ENCODE measurements around the gene ARID4B.
"Not testable (repeated sequence)": the region's sequence is repeated elsewhere in the genome, so short reads cannot be mapped to it uniquely, and the experiment has no call there.

The ARID4B gene

GRCh38 chr1:235327559-235328270 is at the start of gene ARID4B:
Gene ARID4B (minus strand): TSS chr1:235328179. CDS start chr1:235326919, 1,260 bp downstream.
- TF ChIP-seq Cebpa-rat (IDR thresholded peaks at IDR 0.05), result no peak
- peaks cover 81% of the 10 kb centered on the region for H4K20me1 ChIP-seq
- no peaks in the 10 kb centered on the region for H3K27me3 ChIP-seq
- H3K4me2 ChIP-seq, result peak within 1 kb of the TSS; percentile 86
- peaks cover 19% of the 10 kb centered on the region for H3K36me3 ChIP-seq
- peak within 1 kb of the TSS; percentile 96 for H3K27ac ChIP-seq
- H3K9ac ChIP-seq, result peak within 1 kb of the TSS; percentile 99
- peak within 1 kb of the TSS; percentile 99 for H3K4me3 ChIP-seq
- H3K9me3 ChIP-seq, result no peaks in the 10 kb centered on the region
- peaks cover 57% of the 10 kb centered on the region for H3K4me1 ChIP-seq

- no peak overlapping the region for H3K9ac ChIP-seq
- H3K4me2 ChIP-seq, result no peak overlapping the region
- no peaks in the 10 kb centered on the region; the same call in 1 of the 2 replicates for H3K9me3 ChIP-seq
- no peaks in the 10 kb centered on the region for H4K20me1 ChIP-seq
- no peak for TF ChIP-seq Cebpa-rat (IDR thresholded peaks at IDR 0.05)
- peaks cover 32% of the 10 kb centered on the region for H3K36me3 ChIP-seq
- no peak overlapping the region for H3K27ac ChIP-seq
- no peaks in the 10 kb centered on the region for H3K27me3 ChIP-seq
- no peak overlapping the region for H3K4me3 ChIP-seq
- no peaks in the 10 kb centered on the region for H3K4me1 ChIP-seq
Observed at GRCh38 chr1:235375919-235376605, 48.1 kb upstream of the ARID4B start.

- Histone ChIP-seq H3K36me3 (0 out of 2 replicates have a peak, but pooled peaks cover 6% of the 10 kb centered on the region), H3K27me3 (no peaks in the 10 kb centered on the region), H3K4me1 (peaks cover 18% of the 10 kb centered on the region), H3K4me2 (no peak overlapping the region), H3K9me3 (no peaks in the 10 kb centered on the region), H3K9ac (no peak overlapping the region), H4K20me1 (no peaks in the 10 kb centered on the region), H3K27ac (no peak overlapping the region), H3K4me3 (no peak overlapping the region)
- TF ChIP-seq Cebpa-rat (IDR thresholded peaks at IDR 0.05), result no peak
Observed at GRCh38 chr1:235369802-235370201, 41.8 kb upstream of the ARID4B start.

GRCh38 chr1:235368428-235368827 is 40.4 kb upstream of the ARID4B start:
- Histone ChIP-seq H3K9ac (0 out of 2 replicates have a peak overlapping the region, but pooled peaks have one; percentile 82), H4K20me1 (no peaks in the 10 kb centered on the region), H3K4me1 (peaks cover 18% of the 10 kb centered on the region), H3K9me3 (no peaks in the 10 kb centered on the region), H3K4me3 (peak overlapping the region; percentile 82; the same call in 1 of the 2 replicates), H3K27ac (no peak overlapping the region), H3K27me3 (no peaks in the 10 kb centered on the region), H3K4me2 (peak overlapping the region; percentile 88), H3K36me3 (no peaks in the 10 kb centered on the region)
- TF ChIP-seq Cebpa-rat (IDR thresholded peaks at IDR 0.05), result no peak

GRCh38 chr1:235367000-235367908 is 39.3 kb upstream of the ARID4B start, which contains the start of gene TBCE:
Gene TBCE (plus strand): TSS chr1:235367427. CDS start chr1:235380050, 12,623 bp downstream.
- Histone ChIP-seq H3K4me3 (peak within 1 kb of the TSS; percentile 82), H3K9me3 (no peaks in the 10 kb centered on the region), H4K20me1 (no peaks in the 10 kb centered on the region), H3K27ac (peak within 1 kb of the TSS; percentile 77), H3K4me1 (peaks cover 18% of the 10 kb centered on the region), H3K27me3 (no peaks in the 10 kb centered on the region), H3K4me2 (peak within 1 kb of the TSS; percentile 88), H3K36me3 (no peaks in the 10 kb centered on the region), H3K9ac (peak within 1 kb of the TSS; percentile 82)
- TF ChIP-seq Cebpa-rat (IDR thresholded peaks at IDR 0.05), result no peak

- Histone ChIP-seq H3K9ac (no peak overlapping the region), H3K4me2 (peak overlapping the region; percentile 88), H3K27ac (no peak overlapping the region), H3K4me1 (peaks cover 18% of the 10 kb centered on the region), H4K20me1 (no peaks in the 10 kb centered on the region), H3K9me3 (no peaks in the 10 kb centered on the region), H3K27me3 (no peaks in the 10 kb centered on the region), H3K36me3 (no peaks in the 10 kb centered on the region), H3K4me3 (no peak overlapping the region)
- no peak for TF ChIP-seq Cebpa-rat (IDR thresholded peaks at IDR 0.05)
Observed at GRCh38 chr1:235366286-235366685, 38.3 kb upstream of the ARID4B start.

GRCh38 chr1:235364189-235364588 is 36.2 kb upstream of the ARID4B start:
- not testable (repeated sequence) for H4K20me1 ChIP-seq, H3K4me3 ChIP-seq, H3K9me3 ChIP-seq, H3K9ac ChIP-seq, H3K4me2 ChIP-seq, H3K27me3 ChIP-seq, H3K36me3 ChIP-seq, H3K27ac ChIP-seq
- H3K4me1 ChIP-seq, result peaks cover 18% of the 10 kb centered on the region

- TF ChIP-seq Cebpa-rat (IDR thresholded peaks at IDR 0.05), result no peak
- Histone ChIP-seq H3K4me1 (no peaks in the 10 kb centered on the region), H3K4me3 (no peak overlapping the region), H3K9ac (no peak overlapping the region), H3K27ac (no peak overlapping the region), H3K27me3 (no peaks in the 10 kb centered on the region), H4K20me1 (no peaks in the 10 kb centered on the region), H3K4me2 (no peak overlapping the region), H3K9me3 (no peaks in the 10 kb centered on the region), H3K36me3 (no peaks in the 10 kb centered on the region)
Observed at GRCh38 chr1:235358899-235359298, 30.9 kb upstream of the ARID4B start.

GRCh38 chr1:235357485-235358373 is 29.8 kb upstream of the ARID4B start:
- H3K4me3 ChIP-seq, result no peak overlapping the region
- H3K4me1 ChIP-seq, result no peaks in the 10 kb centered on the region
- H4K20me1 ChIP-seq, result no peaks in the 10 kb centered on the region
- H3K9ac ChIP-seq, result no peak overlapping the region
- no peaks in the 10 kb centered on the region for H3K27me3 ChIP-seq
- H3K36me3 ChIP-seq, result no peaks in the 10 kb centered on the region
- H3K9me3 ChIP-seq, result no peaks in the 10 kb centered on the region
- no peak overlapping the region for H3K4me2 ChIP-seq
- TF ChIP-seq Cebpa-rat (IDR thresholded peaks at IDR 0.05), result no peak
- no peak overlapping the region for H3K27ac ChIP-seq

Data from BLaER1 (cell line).